IMR-90 (cell line): ENCODE results near the gene MIA2. TPM values are rescaled to one million over a fixed set of nuclear protein-coding genes. Genes with fewer than 3 reads are reported as not detected.

Experiments used
- ATAC-seq: fragments of 200-7000 bp; cut with Tn5 transposase; 2 replicates; pipeline ENCODE4 v1.9.1; 2020; ENCODE audit warnings: low read depth, mild to moderate bottlenecking, moderate library complexity
- BruUV-seq: library from RNA; stranded (reverse); fragments of 400-500 nt; replicated peaks from 2 replicates; lab custom pipeline; 2021; lab: Mats Ljungman, UMichigan
- CTCF ChIA-PET: fragments of 300-600 bp; formaldehyde crosslinking; extraction: SDS; loops from one replicate; lab custom pipeline; 2021; ENCODE audit warnings: antibody characterized with exemption; lab: Yijun Ruan, JAX
- POLR2A ChIA-PET: fragments of 300-600 bp; sonication (Branson Sonifier 250); formaldehyde crosslinking; loops from one replicate; lab custom pipeline; 2022; ENCODE audit warnings: antibody characterized with exemption; ENCODE audit not compliant: unreplicated experiment; lab: Charles Lee
- DNase-seq: peaks from one replicate; pipeline ENCODE4 v3.0.0; 2013
- H2AFZ ChIP-seq: replicated peaks from 2 replicates; pipeline ENCODE3; 2013; ENCODE audit warnings: low read length, mild to moderate bottlenecking; ENCODE audit not compliant: poor library complexity
- H2AK5ac ChIP-seq: 2 replicates; pipeline ENCODE4 v1.6.1; 2013; ENCODE audit warnings: low read depth, low read length, inconsistent platforms
- H2AK9ac ChIP-seq: replicated peaks from 2 replicates; pipeline ENCODE3; 2013; ENCODE audit warnings: mild to moderate bottlenecking, low read depth, low read length, moderate library complexity; ENCODE audit not compliant: poor library complexity
- H2BK120ac ChIP-seq: 2 replicates; pipeline ENCODE4 v1.6.1; 2013; ENCODE audit warnings: low read depth, low read length, inconsistent platforms
- H2BK15ac ChIP-seq: 3 replicates; pipeline ENCODE4 v1.6.1; 2013; ENCODE audit warnings: low read depth, low read length, inconsistent platforms
- H2BK20ac ChIP-seq: 2 replicates; pipeline ENCODE4 v1.6.1; 2013; ENCODE audit warnings: low read depth, mild to moderate bottlenecking, inconsistent platforms, low read length, moderate library complexity
- H2BK5ac ChIP-seq: 2 replicates; pipeline ENCODE4 v1.6.1; 2013; ENCODE audit warnings: mild to moderate bottlenecking, low read depth, low read length, inconsistent platforms; ENCODE audit not compliant: poor library complexity, severe bottlenecking
- H3K14ac ChIP-seq: replicated peaks from 2 replicates; pipeline ENCODE4 v1.6.1; 2013; ENCODE audit warnings: low read depth, low read length, inconsistent platforms
- H3K18ac ChIP-seq: 2 replicates; pipeline ENCODE4 v1.6.1; 2013; ENCODE audit warnings: low read depth, low read length, control low read depth
- H3K23ac ChIP-seq: 2 replicates; pipeline ENCODE4 v1.6.1; 2013; ENCODE audit warnings: low read depth, low read length, inconsistent platforms
- H3K27ac ChIP-seq: 2 replicates; pipeline ENCODE4 v1.5.1; 2013; ENCODE audit warnings: mild to moderate bottlenecking, control low read depth, low read length; ENCODE audit not compliant: insufficient read depth
- H3K27me3 ChIP-seq: 2 replicates; pipeline ENCODE4 v1.6.1; 2013; ENCODE audit warnings: low read length; ENCODE audit not compliant: control insufficient read depth, insufficient read depth
- H3K36me3 ChIP-seq: 2 replicates; pipeline ENCODE4 v1.6.1; 2013; ENCODE audit warnings: low read length, mixed read lengths; ENCODE audit not compliant: control insufficient read depth, insufficient read depth
- H3K4ac ChIP-seq: 2 replicates; pipeline ENCODE4 v1.6.1; 2013; ENCODE audit warnings: low read depth, low read length, inconsistent platforms
- H3K4me1 ChIP-seq: 2 replicates; pipeline ENCODE4 v1.6.1; 2013; ENCODE audit warnings: low read length, mixed read lengths; ENCODE audit not compliant: control insufficient read depth, insufficient read depth
- H3K4me2 ChIP-seq: 2 replicates; pipeline ENCODE4 v1.6.1; 2013; ENCODE audit warnings: low read depth, mild to moderate bottlenecking, control low read depth, low read length, moderate library complexity
- H3K4me3 ChIP-seq: 2 replicates; pipeline ENCODE4 v1.5.1; 2013; ENCODE audit warnings: low read depth, mild to moderate bottlenecking, control low read depth, low read length, moderate library complexity; ENCODE audit not compliant: insufficient read depth
- H3K56ac ChIP-seq: 2 replicates; pipeline ENCODE4 v1.6.1; 2013; ENCODE audit warnings: low read length, inconsistent platforms; ENCODE audit not compliant: insufficient read depth; ENCODE audit errors: extremely low read depth
- H3K79me1 ChIP-seq, 2 experiments: 2 replicates each; pipeline ENCODE4 v1.6.1; 2013; ENCODE audit warnings: low read length in 2 of 2, inconsistent platforms in 1 of 2, low read depth in 1 of 2
- H3K9ac ChIP-seq: 2 replicates; pipeline ENCODE4 v1.6.1; 2013; ENCODE audit warnings: low read depth, low read length, control low read depth
- H3K9me1 ChIP-seq: 2 replicates; pipeline ENCODE4 v1.6.1; 2013; ENCODE audit warnings: low read length, inconsistent platforms; ENCODE audit not compliant: insufficient read depth
- H3K9me3 ChIP-seq: 2 replicates; pipeline ENCODE4 v1.6.1; 2013; ENCODE audit warnings: low read length; ENCODE audit not compliant: control insufficient read depth, insufficient read depth
- H4K20me1 ChIP-seq: 2 replicates; pipeline ENCODE4 v1.6.1; 2013; ENCODE audit warnings: low read length, inconsistent platforms; ENCODE audit not compliant: insufficient read depth
- H4K5ac ChIP-seq: 2 replicates; pipeline ENCODE4 v1.6.1; 2013; ENCODE audit warnings: mild to moderate bottlenecking, low read depth, low read length, control low read depth
- H4K8ac ChIP-seq, 2 experiments: 2 replicates each; pipeline ENCODE4 v1.6.1; 2013; ENCODE audit warnings: low read depth in 2 of 2, low read length in 2 of 2, control low read depth in 1 of 2, inconsistent platforms in 1 of 2
- H4K91ac ChIP-seq: 2 replicates; pipeline ENCODE4 v1.6.1; 2013; ENCODE audit warnings: low read depth, low read length, inconsistent platforms; ENCODE audit not compliant: insufficient read depth
- BHLHE40 ChIP-seq: fragments of 150-350 bp; IDR thresholded peaks from 2 replicates; pipeline ENCODE4 v1.6.1; 2016; ENCODE audit warnings: mild to moderate bottlenecking, low read depth, low read length
- CEBPB ChIP-seq: IDR thresholded peaks from 2 replicates; pipeline ENCODE4 v1.6.1; 2012; ENCODE audit warnings: low read depth, low read length, improper control_type of control experiment
- CHD1 ChIP-seq: IDR thresholded peaks from 2 replicates; pipeline ENCODE4 v1.6.1; 2012; ENCODE audit warnings: low read depth, low read length, improper control_type of control experiment
- FOS ChIP-seq: fragments of 150-350 bp; IDR thresholded peaks from 2 replicates; pipeline ENCODE4 v1.6.1; 2016; ENCODE audit warnings: low read depth, low read length
- MAFK ChIP-seq: IDR thresholded peaks from 2 replicates; pipeline ENCODE4 v1.6.1; 2012; ENCODE audit warnings: low read depth, low read length, improper control_type of control experiment
- MAZ ChIP-seq: IDR thresholded peaks from 2 replicates; pipeline ENCODE4 v1.6.1; 2012; ENCODE audit warnings: low read depth, mild to moderate bottlenecking, low read length, improper control_type of control experiment, moderate library complexity, borderline replicate concordance
- MXI1 ChIP-seq: IDR thresholded peaks from 2 replicates; pipeline ENCODE4 v1.6.1; 2012; ENCODE audit warnings: low read depth, mild to moderate bottlenecking, low read length, moderate library complexity, borderline replicate concordance
- NFE2L2 ChIP-seq: fragments of 150-350 bp; IDR thresholded peaks from 2 replicates; pipeline ENCODE4 v1.6.1; 2016; ENCODE audit warnings: low read depth, mild to moderate bottlenecking, low read length
- POLR2A ChIP-seq: IDR thresholded peaks from 2 replicates; pipeline ENCODE4 v1.6.1; 2012; ENCODE audit warnings: mild to moderate bottlenecking, low read depth, low read length
- RAD21 ChIP-seq: IDR thresholded peaks from 2 replicates; pipeline ENCODE4 v1.6.1; 2012; ENCODE audit warnings: low read length, improper control_type of control experiment
- RCOR1 ChIP-seq: IDR thresholded peaks from 2 replicates; pipeline ENCODE4 v1.6.1; 2012; ENCODE audit warnings: mild to moderate bottlenecking, low read length, improper control_type of control experiment; ENCODE audit not compliant: insufficient replicate concordance
- RFX5 ChIP-seq: IDR thresholded peaks from 2 replicates; pipeline ENCODE4 v1.8.0; 2012; ENCODE audit warnings: low read depth, mild to moderate bottlenecking, low read length, moderate library complexity
- SMC3 ChIP-seq: fragments of 150-350 bp; IDR thresholded peaks from 2 replicates; pipeline ENCODE4 v1.6.1; 2016; ENCODE audit warnings: low read depth, mild to moderate bottlenecking, antibody characterized with exemption, low read length, moderate library complexity
- WGBS, 2 experiments: methylation state at CpG; one replicate each; pipeline versions ENCODE4 v1.1.5 to v1.1.7; 2013; ENCODE audit warnings: missing lambda C conversion rate in 2 of 2; ENCODE audit not compliant: insufficient read length in 1 of 2; ENCODE audit errors: extremely low coverage in 2 of 2; 5-methylcytosine and 5-hydroxymethylcytosine counted together
- dilution Hi-C: fragments of 300-500 bp; cut with HindIII; formaldehyde crosslinking; loops from one replicate; pipeline ENCODE4 v1.14.3; 2018; ENCODE audit warnings: low sequenced_read_pairs; ENCODE audit not compliant: unreplicated experiment
- in situ Hi-C: fragments of 300-500 bp; cut with MboI; formaldehyde crosslinking; loops from 3 replicates; pipeline ENCODE4 v1.14.3; 2019; ENCODE audit warnings: low sequenced_read_pairs, inconsistent platforms, mixed read lengths
- intact Hi-C: fragments of 100-400 bp; cut with micrococcal nuclease; formaldehyde crosslinking; loops from 2 replicates; pipeline ENCODE4 v1.10.0; 2022
- polyA plus RNA-seq, 3 experiments: library from polyadenylated mRNA; depleted of rRNA; stranded (reverse); fragments of >200 nt; gene quantifications; 2 replicates each; pipeline ENCODE4 v1.2.3, GENCODE V29; 2012; ENCODE audit warnings: low replicate concordance in 1 of 3
- total RNA-seq: library from RNA; depleted of rRNA; stranded (reverse); fragments of >200 nt; gene quantifications from 2 replicates; pipeline ENCODE4 v1.2.3, GENCODE V29; 2012
- TF ChIP-seq, protein P1 (sequence below): fragments of 150-350 bp; IDR thresholded peaks from 2 replicates; pipeline ENCODE4 v1.6.1; 2017; ENCODE audit warnings: mild to moderate bottlenecking, antibody characterized with exemption, low read length, low read depth
- TF ChIP-seq, protein P2 (sequence below): fragments of 150-350 bp; IDR thresholded peaks from 2 replicates; pipeline ENCODE4 v1.6.1; 2016; ENCODE audit warnings: low read depth, mild to moderate bottlenecking, low read length, moderate library complexity, borderline replicate concordance
- TF ChIP-seq, protein P3 (sequence below): conservative IDR thresholded peaks from 2 replicates; pipeline ENCODE4 v1.5.1; 2012; ENCODE audit warnings: mild to moderate bottlenecking, low read depth, low read length, improper control_type of control experiment

The MIA2 gene
- total and polyA plus RNA-seq, 2 of the 4 experiments (the other 2 are of a cell fraction), result 3.9 to 6.8 TPM

DNA sequence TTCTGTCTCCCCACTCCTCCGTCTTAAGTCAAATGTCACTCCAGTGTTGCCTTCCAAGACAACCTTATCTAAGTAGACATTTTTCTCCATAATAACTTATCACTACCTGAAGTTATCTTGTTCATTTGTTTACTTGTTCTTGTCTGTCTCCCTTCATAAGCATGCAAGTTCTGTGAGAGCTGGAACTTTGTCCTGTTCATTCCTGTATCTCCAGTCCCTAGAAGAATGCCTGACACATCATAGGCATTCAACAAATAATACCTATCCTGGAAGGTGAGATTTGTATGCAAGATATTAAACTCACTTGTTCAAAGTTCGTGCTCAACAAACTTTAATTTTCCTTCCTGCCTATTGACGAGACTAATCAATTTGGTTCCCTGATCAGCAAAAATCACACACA lies 5.7 kb upstream of the MIA2 start:
- 50% methylated on average over 1 of the region's 3 CpGs; no CpG with 5 or more reads in 1 of the 2 experiments for WGBS, 2 experiments
- no peak overlapping the region for H2AFZ ChIP-seq
- BruUV-seq, result no TSS peak
- no peaks in the 10 kb centered on the region for H3K9me1 ChIP-seq
- H3K23ac ChIP-seq, result no peak overlapping the region
- H2BK15ac ChIP-seq, result no peak overlapping the region
- no peaks in the 10 kb centered on the region for H3K4me1 ChIP-seq
- H4K8ac ChIP-seq, result no peak overlapping the region
- no peaks in the 10 kb centered on the region for H3K9me3 ChIP-seq
- no peak overlapping the region for H2AK5ac ChIP-seq
- no peak overlapping the region for H3K9ac ChIP-seq
- no peaks in the 10 kb centered on the region for H3K79me1 ChIP-seq
- no peak overlapping the region for H2BK5ac ChIP-seq
- POLR2A ChIA-PET, result no interaction called here
- no peak overlapping the region for H2AK9ac ChIP-seq
- H3K4me3 ChIP-seq, result no peak overlapping the region
- no peaks in the 10 kb centered on the region for H3K27me3 ChIP-seq
- intact Hi-C loops, result no loop called here
- TF ChIP-seq POLR2A (no peak), SMC3 (no peak), CEBPB (no peak), FOS (no peak), RFX5 (no peak), BHLHE40 (no peak), RCOR1 (no peak), MAZ (no peak), NFE2L2 (no peak), RAD21 (no peak), MAFK (no peak), CHD1 (no peak), MXI1 (no peak)
- TF ChIP-seq, protein P1, sequence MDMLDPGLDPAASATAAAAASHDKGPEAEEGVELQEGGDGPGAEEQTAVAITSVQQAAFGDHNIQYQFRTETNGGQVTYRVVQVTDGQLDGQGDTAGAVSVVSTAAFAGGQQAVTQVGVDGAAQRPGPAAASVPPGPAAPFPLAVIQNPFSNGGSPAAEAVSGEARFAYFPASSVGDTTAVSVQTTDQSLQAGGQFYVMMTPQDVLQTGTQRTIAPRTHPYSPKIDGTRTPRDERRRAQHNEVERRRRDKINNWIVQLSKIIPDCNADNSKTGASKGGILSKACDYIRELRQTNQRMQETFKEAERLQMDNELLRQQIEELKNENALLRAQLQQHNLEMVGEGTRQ, result no peak
- TF ChIP-seq, protein P2, sequence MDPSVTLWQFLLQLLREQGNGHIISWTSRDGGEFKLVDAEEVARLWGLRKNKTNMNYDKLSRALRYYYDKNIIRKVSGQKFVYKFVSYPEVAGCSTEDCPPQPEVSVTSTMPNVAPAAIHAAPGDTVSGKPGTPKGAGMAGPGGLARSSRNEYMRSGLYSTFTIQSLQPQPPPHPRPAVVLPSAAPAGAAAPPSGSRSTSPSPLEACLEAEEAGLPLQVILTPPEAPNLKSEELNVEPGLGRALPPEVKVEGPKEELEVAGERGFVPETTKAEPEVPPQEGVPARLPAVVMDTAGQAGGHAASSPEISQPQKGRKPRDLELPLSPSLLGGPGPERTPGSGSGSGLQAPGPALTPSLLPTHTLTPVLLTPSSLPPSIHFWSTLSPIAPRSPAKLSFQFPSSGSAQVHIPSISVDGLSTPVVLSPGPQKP, result no peak
- TF ChIP-seq, protein P3, sequence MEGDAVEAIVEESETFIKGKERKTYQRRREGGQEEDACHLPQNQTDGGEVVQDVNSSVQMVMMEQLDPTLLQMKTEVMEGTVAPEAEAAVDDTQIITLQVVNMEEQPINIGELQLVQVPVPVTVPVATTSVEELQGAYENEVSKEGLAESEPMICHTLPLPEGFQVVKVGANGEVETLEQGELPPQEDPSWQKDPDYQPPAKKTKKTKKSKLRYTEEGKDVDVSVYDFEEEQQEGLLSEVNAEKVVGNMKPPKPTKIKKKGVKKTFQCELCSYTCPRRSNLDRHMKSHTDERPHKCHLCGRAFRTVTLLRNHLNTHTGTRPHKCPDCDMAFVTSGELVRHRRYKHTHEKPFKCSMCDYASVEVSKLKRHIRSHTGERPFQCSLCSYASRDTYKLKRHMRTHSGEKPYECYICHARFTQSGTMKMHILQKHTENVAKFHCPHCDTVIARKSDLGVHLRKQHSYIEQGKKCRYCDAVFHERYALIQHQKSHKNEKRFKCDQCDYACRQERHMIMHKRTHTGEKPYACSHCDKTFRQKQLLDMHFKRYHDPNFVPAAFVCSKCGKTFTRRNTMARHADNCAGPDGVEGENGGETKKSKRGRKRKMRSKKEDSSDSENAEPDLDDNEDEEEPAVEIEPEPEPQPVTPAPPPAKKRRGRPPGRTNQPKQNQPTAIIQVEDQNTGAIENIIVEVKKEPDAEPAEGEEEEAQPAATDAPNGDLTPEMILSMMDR, result no peak
- ATAC-seq (no peak), DNase-seq (no peak)
- H3K4me2 ChIP-seq, result no peak overlapping the region
- no peaks in the 10 kb centered on the region for H3K36me3 ChIP-seq
- H2BK20ac ChIP-seq, result no peak overlapping the region
- H3K4ac ChIP-seq, result no peak overlapping the region
- no peak overlapping the region for H3K14ac ChIP-seq
- CTCF ChIA-PET, result no interaction called here
- in situ Hi-C loops, result no loop called here
- H3K56ac ChIP-seq, result no peak overlapping the region
- H4K91ac ChIP-seq, result no peak overlapping the region
- H4K20me1 ChIP-seq, result no peaks in the 10 kb centered on the region
- no peak overlapping the region for H4K5ac ChIP-seq
- no peak overlapping the region for H2BK120ac ChIP-seq
- no peak overlapping the region for H3K27ac ChIP-seq
- dilution Hi-C loops, result no loop called here
- no peak overlapping the region for H3K18ac ChIP-seq
